C4-2B (cell line): ENCODE results near the gene CLTB.
"Not testable (repeated sequence)": the region's sequence is repeated elsewhere in the genome, so short reads cannot be mapped to it uniquely, and the experiment has no call there.

Experiments used
- H3K27ac ChIP-seq: fragments of 450-650 bp; 2 replicates; pipeline ENCODE4 v1.5.1; 2017
- CTCF ChIP-seq: fragments of 450-650 bp; conservative IDR thresholded peaks from 2 replicates; pipeline ENCODE4 v1.5.1; 2017; ENCODE audit warnings: mild to moderate bottlenecking
- ZFX ChIP-seq: fragments of 450-650 bp; IDR thresholded peaks from 2 replicates; pipeline ENCODE4 v1.6.1; 2017

Gene CLTB

GRCh38 chr5:176447978-176448608 lies 31.8 kb upstream of the CLTB start, which contains the start of gene FAF2:
FAF2 (plus strand) TSS chr5:176448385; CDS start chr5:176448408, 23 bp downstream.
- TF ChIP-seq CTCF (peak; percentile 100), ZFX (no peak; the same call in 1 of the 2 replicates)

DNA sequence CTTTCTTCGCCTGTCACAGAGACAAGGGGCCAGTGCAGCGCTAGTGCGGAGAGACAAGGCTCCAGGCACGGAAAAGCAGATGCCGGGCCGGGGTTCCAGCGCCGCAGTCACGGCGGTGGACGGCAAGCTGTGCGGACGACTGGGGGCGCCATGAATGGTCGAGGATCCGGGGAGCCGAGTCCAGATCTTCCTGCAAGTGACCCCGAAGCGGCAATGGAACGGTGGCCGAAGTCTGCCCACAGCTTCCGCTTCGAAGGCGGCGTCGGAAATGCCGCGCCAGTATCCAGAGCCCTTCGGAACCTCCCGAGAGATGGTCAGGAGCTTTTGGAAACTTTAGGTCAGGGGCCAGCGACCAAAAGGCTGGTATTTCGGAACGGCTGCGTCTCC lies 31.2 kb upstream of the CLTB start:
- TF ChIP-seq CTCF (no peak), ZFX (no peak)
- peak overlapping the region; percentile 96 for H3K27ac ChIP-seq

More at GRCh38 chr5:176447978-176448608, 31.8 kb upstream of the CLTB start, which contains the start of gene FAF2:
- H3K27ac ChIP-seq, result peak within 1 kb of the TSS; percentile 96

- peak overlapping the region; percentile 96 for H3K27ac ChIP-seq
- no peak for TF ChIP-seq CTCF
- no peak for TF ChIP-seq ZFX
Observed at GRCh38 chr5:176446884-176447590, 30.7 kb upstream of the CLTB start.

GRCh38 chr5:176446028-176446665 lies 29.8 kb upstream of the CLTB start:
- no peak overlapping the region for H3K27ac ChIP-seq
- no peak for TF ChIP-seq CTCF
- TF ChIP-seq ZFX, result no peak

DNA sequence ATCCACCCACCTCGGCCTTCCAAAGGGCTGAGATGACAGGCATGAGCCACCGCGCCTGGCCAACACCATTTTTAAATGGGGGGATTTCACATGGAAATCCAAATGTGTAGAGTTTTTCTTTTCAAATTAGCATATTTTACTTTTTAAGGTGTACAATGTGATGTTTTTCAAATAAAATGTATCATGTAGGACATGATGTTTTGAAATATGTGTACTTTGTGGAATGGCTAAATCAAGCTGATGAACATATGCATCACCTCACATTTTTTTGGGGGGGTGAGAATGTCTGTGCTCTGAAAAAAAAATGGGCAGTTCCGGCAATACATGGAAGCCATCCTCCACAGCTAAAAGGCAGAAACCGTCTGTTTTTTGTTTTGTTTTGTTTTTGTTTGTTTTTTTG lies 28.4 kb upstream of the CLTB start:
- H3K27ac ChIP-seq, result no peak overlapping the region
- TF ChIP-seq ZFX, result no peak
- TF ChIP-seq CTCF, result no peak

GRCh38 chr5:176442911-176443310 lies 26.6 kb upstream of the CLTB start:
- not testable (repeated sequence) for H3K27ac ChIP-seq

DNA sequence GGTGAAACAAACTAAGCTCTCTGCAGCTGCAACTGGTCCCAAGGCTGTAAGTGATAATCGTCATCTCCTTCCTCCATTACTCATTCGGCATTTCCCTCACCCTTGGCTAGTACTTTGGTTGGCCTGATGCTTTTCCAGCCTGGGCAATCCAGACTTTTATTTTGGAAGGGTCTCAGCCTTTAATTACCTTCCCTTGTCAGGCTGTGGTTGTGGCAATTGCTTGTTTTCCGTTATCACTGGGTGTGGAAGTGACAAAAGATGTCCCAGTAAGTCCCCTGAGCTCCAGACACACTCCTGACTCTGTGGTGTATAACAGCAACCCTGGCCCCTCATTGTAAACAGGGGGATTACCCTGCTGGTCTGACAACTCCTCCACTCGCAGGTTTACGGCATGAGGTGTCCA lies 25.6 kb upstream of the CLTB start:
- no peak overlapping the region for H3K27ac ChIP-seq
- TF ChIP-seq ZFX (no peak), CTCF (no peak)
